Astrocyte (in vitro differentiated cells and primary cell): ENCODE results near the gene LRRC73. TPM values are rescaled to one million over a fixed set of nuclear protein-coding genes. Genes with fewer than 3 reads are reported as not detected.

Source experiments
- DNase-seq: peaks from one replicate; pipeline ENCODE4 v3.0.0-alpha.2; 2010; ENCODE audit warnings: low read depth
- FAIRE-seq: peaks from 2 replicates; lab custom pipeline; 2011; peaks lifted over from hg19 to GRCh38; lab: Jason Lieb, UNC
- H2AFZ ChIP-seq: 2 replicates; pipeline ENCODE4 v1.6.0; 2012; ENCODE audit warnings: low read depth, low read length, inconsistent platforms
- H3K27ac ChIP-seq: 2 replicates; pipeline ENCODE4 v1.5.1; 2011; ENCODE audit warnings: low read depth, low read length, inconsistent platforms
- H3K27me3 ChIP-seq: 2 replicates; pipeline ENCODE4 v1.6.0; 2011; ENCODE audit warnings: low read length, inconsistent platforms; ENCODE audit not compliant: insufficient read depth
- H3K36me3 ChIP-seq: 2 replicates; pipeline ENCODE4 v1.5.1; 2011; ENCODE audit warnings: low read length, inconsistent platforms; ENCODE audit not compliant: insufficient read depth
- H3K4me1 ChIP-seq: 2 replicates; pipeline ENCODE4 v1.5.1; 2011; ENCODE audit warnings: low read length, inconsistent platforms; ENCODE audit not compliant: insufficient read depth
- H3K4me2 ChIP-seq: 2 replicates; pipeline ENCODE4 v1.6.0; 2012; ENCODE audit warnings: low read length, inconsistent platforms
- H3K4me3 ChIP-seq: 2 replicates; pipeline ENCODE4 v1.5.1; 2011; ENCODE audit warnings: low read depth, mild to moderate bottlenecking, low read length, inconsistent platforms; ENCODE audit not compliant: insufficient read depth
- H3K79me2 ChIP-seq: 2 replicates; pipeline ENCODE4 v1.6.0; 2012; ENCODE audit warnings: mild to moderate bottlenecking, low read length, inconsistent platforms; ENCODE audit not compliant: insufficient read depth
- H3K9ac ChIP-seq: 2 replicates; pipeline ENCODE4 v1.6.0; 2012; ENCODE audit warnings: mild to moderate bottlenecking, low read length, inconsistent platforms
- H3K9me3 ChIP-seq: 2 replicates; pipeline ENCODE4 v1.5.1; 2012; ENCODE audit warnings: low read depth, mild to moderate bottlenecking, low read length, inconsistent platforms; ENCODE audit not compliant: insufficient read depth
- H4K20me1 ChIP-seq: 2 replicates; pipeline ENCODE4 v1.6.0; 2012; ENCODE audit warnings: low read length, inconsistent platforms; ENCODE audit not compliant: insufficient read depth
- H3K27ac Mint-ChIP-seq: one replicate; pipeline ENCODE4 v1.8.0; 2021; ENCODE audit warnings: mild to moderate bottlenecking, mixed read lengths; ENCODE audit not compliant: unreplicated experiment
- H3K27me3 Mint-ChIP-seq: one replicate; pipeline ENCODE4 v1.8.0; 2021; ENCODE audit warnings: low read depth, mixed read lengths; ENCODE audit not compliant: unreplicated experiment
- H3K36me3 Mint-ChIP-seq: one replicate; pipeline ENCODE4 v1.8.0; 2021; ENCODE audit warnings: low read depth, mixed read lengths; ENCODE audit not compliant: unreplicated experiment
- H3K4me1 Mint-ChIP-seq: one replicate; pipeline ENCODE4 v1.8.0; 2021; ENCODE audit warnings: low read depth, mixed read lengths; ENCODE audit not compliant: unreplicated experiment
- H3K4me3 Mint-ChIP-seq: one replicate; pipeline ENCODE4 v1.8.0; 2021; ENCODE audit warnings: mild to moderate bottlenecking, moderate library complexity, mixed read lengths; ENCODE audit not compliant: unreplicated experiment
- H3K9me3 Mint-ChIP-seq: one replicate; pipeline ENCODE4 v1.8.0; 2021; ENCODE audit warnings: mild to moderate bottlenecking, mixed read lengths; ENCODE audit not compliant: unreplicated experiment
- EZH2 ChIP-seq: IDR thresholded peaks from 2 replicates; pipeline ENCODE4 v1.6.1; 2012; ENCODE audit warnings: mild to moderate bottlenecking, low read length, inconsistent platforms; ENCODE audit not compliant: insufficient read depth
- total RNA-seq: library from RNA; stranded (reverse); gene quantifications from 2 replicates; pipeline ENCODE4 v1.2.1, GENCODE V29; 2021
- TF ChIP-seq, protein P1 (sequence below): IDR thresholded peaks from 2 replicates; pipeline ENCODE4 v1.5.1; 2011; ENCODE audit warnings: low read depth, mild to moderate bottlenecking, inconsistent platforms, low read length, moderate library complexity; ENCODE audit not compliant: insufficient read depth

The LRRC73 gene
- total RNA-seq, 1 donor from 2014 or later = 0.30 TPM

DNA sequence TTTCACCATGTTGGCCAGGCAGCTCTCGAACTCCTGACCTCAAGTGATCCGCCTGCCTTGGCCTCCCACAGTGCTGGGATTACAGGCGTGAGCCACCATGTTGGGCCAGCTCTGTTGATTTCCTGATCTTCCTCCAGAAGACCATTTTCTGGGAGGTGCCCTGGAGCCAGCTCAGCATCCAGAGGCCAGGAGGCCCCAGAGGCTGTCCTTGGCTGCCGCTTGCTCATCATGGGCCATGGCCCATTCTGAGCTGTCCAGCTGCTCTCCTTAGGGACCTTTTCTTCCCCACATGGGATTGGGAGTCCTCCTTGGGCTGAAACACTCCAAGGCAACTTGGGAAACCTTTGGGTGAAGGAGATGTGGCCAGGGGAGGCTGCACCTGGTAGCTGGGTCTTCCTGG is 15.4 kb downstream of the LRRC73 start:
- H3K9ac ChIP-seq = no peak overlapping the region
- no peak for TF ChIP-seq EZH2
- TF ChIP-seq, protein P1, sequence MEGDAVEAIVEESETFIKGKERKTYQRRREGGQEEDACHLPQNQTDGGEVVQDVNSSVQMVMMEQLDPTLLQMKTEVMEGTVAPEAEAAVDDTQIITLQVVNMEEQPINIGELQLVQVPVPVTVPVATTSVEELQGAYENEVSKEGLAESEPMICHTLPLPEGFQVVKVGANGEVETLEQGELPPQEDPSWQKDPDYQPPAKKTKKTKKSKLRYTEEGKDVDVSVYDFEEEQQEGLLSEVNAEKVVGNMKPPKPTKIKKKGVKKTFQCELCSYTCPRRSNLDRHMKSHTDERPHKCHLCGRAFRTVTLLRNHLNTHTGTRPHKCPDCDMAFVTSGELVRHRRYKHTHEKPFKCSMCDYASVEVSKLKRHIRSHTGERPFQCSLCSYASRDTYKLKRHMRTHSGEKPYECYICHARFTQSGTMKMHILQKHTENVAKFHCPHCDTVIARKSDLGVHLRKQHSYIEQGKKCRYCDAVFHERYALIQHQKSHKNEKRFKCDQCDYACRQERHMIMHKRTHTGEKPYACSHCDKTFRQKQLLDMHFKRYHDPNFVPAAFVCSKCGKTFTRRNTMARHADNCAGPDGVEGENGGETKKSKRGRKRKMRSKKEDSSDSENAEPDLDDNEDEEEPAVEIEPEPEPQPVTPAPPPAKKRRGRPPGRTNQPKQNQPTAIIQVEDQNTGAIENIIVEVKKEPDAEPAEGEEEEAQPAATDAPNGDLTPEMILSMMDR = no peak
- no peak overlapping the region for H2AFZ ChIP-seq
- H3K27ac ChIP-seq = no peak overlapping the region
- peaks cover 34% of the 10 kb centered on the region for H3K79me2 ChIP-seq
- H3K9me3 ChIP-seq = no peaks in the 10 kb centered on the region
- H3K36me3 ChIP-seq = peaks cover 8% of the 10 kb centered on the region
- no peak overlapping the region for H3K4me2 ChIP-seq
- no peak for DNase-seq
- no peaks in the 10 kb centered on the region for H3K27me3 Mint-ChIP-seq
- peaks cover 22% of the 10 kb centered on the region for H3K4me1 Mint-ChIP-seq
- H4K20me1 ChIP-seq = peaks cover 77% of the 10 kb centered on the region
- H3K4me3 ChIP-seq = no peak overlapping the region
- H3K9me3 Mint-ChIP-seq = no peaks in the 10 kb centered on the region
- H3K36me3 Mint-ChIP-seq = peaks cover 7% of the 10 kb centered on the region
- no peak overlapping the region for H3K27ac Mint-ChIP-seq
- FAIRE-seq = no peak
- H3K4me3 Mint-ChIP-seq = no peak overlapping the region
- no peaks in the 10 kb centered on the region for H3K27me3 ChIP-seq
- H3K4me1 ChIP-seq = peaks cover 39% of the 10 kb centered on the region

DNA sequence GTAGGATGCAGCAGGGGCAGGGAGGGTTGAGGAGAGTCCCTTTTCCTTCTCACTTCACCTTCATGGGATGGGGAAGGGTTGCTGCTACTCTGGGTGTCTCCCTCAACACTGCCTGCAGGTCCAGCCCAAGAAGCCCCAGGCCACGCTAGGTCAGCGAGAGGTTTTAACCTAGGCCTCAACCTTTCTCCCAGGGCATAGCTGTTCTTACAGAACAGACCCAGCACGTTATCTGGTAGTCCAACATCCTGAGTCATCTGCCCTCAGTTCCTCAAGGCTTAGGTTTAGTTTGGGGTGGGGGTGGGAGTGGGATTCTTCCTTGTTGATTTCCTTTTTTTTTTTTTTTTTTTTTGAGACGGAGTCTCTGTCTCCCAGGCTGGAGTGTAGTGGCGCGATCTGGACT is 15.8 kb downstream of the LRRC73 start:
- TF ChIP-seq, protein P1 = no peak
- no peak for TF ChIP-seq EZH2
- peaks cover 39% of the 10 kb centered on the region for H3K4me1 ChIP-seq
- DNase-seq = no peak
- H3K36me3 Mint-ChIP-seq = peaks cover 6% of the 10 kb centered on the region
- no peaks in the 10 kb centered on the region for H3K9me3 Mint-ChIP-seq
- peaks cover 23% of the 10 kb centered on the region for H3K4me1 Mint-ChIP-seq
- no peak overlapping the region for H3K9ac ChIP-seq
- no peak overlapping the region for H3K27ac Mint-ChIP-seq
- H3K36me3 ChIP-seq = peaks cover 4% of the 10 kb centered on the region
- no peak overlapping the region for H3K4me3 Mint-ChIP-seq
- no peaks in the 10 kb centered on the region for H3K27me3 ChIP-seq
- H2AFZ ChIP-seq = no peak overlapping the region
- H3K79me2 ChIP-seq = peaks cover 37% of the 10 kb centered on the region
- FAIRE-seq = no peak
- H3K4me3 ChIP-seq = no peak overlapping the region
- H3K4me2 ChIP-seq = no peak overlapping the region
- H3K27me3 Mint-ChIP-seq = no peaks in the 10 kb centered on the region
- peaks cover 76% of the 10 kb centered on the region for H4K20me1 ChIP-seq
- H3K27ac ChIP-seq = no peak overlapping the region
- no peaks in the 10 kb centered on the region for H3K9me3 ChIP-seq

DNA sequence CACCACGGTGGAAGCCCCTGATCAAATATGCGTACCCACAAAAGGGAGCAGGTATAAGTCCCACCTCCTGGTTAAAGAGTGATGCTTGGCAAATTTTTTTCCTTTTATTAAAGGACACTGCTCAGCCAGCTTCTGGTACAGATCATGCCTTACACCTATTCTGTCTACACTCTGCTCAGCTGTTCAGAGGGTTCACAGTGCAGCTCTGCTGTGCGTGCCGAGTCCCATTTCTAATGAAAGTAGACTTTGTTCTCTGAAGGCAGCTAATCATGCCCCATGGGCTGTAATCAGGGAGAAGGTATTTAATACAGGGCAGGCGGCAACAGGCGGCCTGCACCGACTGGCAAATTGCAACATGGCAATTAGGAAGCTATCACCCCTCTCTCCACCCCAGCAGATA is 16.3 kb downstream of the LRRC73 start:
- Histone ChIP-seq H3K4me3 (no peak overlapping the region), H4K20me1 (peaks cover 72% of the 10 kb centered on the region), H3K27ac (no peak overlapping the region), H3K36me3 (no peaks in the 10 kb centered on the region), H2AFZ (no peak overlapping the region), H3K4me2 (no peak overlapping the region), H3K9ac (no peak overlapping the region), H3K27me3 (no peaks in the 10 kb centered on the region), H3K4me1 (peaks cover 41% of the 10 kb centered on the region), H3K9me3 (no peaks in the 10 kb centered on the region), H3K79me2 (peaks cover 41% of the 10 kb centered on the region)
- H3K27ac Mint-ChIP-seq = no peak overlapping the region
- H3K4me3 Mint-ChIP-seq = no peak overlapping the region
- H3K27me3 Mint-ChIP-seq = no peaks in the 10 kb centered on the region
- FAIRE-seq = no peak
- TF ChIP-seq EZH2 = no peak
- TF ChIP-seq, protein P1 = no peak
- H3K9me3 Mint-ChIP-seq = no peaks in the 10 kb centered on the region
- H3K4me1 Mint-ChIP-seq = peaks cover 28% of the 10 kb centered on the region
- no peak for DNase-seq
- H3K36me3 Mint-ChIP-seq = peaks cover 5% of the 10 kb centered on the region
